Bronchial epithelial cell (primary cell): Measurements from ENCODE around the gene LTBP1. TPM values are rescaled to one million over a fixed set of nuclear protein-coding genes. Genes with fewer than 3 reads are reported as not detected.
"Not testable (repeated sequence)": the region's sequence is repeated elsewhere in the genome, so short reads cannot be mapped to it uniquely, and the experiment has no call there.

Experiments
- DNase-seq: peaks from one replicate; pipeline ENCODE4 v3.0.0-alpha.2; 2010; ENCODE audit warnings: low read depth
- FAIRE-seq: peaks from 2 replicates; lab custom pipeline; 2011; peaks lifted over from hg19 to GRCh38; lab: Jason Lieb, UNC
- H3K27me3 ChIP-seq: 2 replicates; pipeline ENCODE4 v1.5.1; 2011; ENCODE audit warnings: low read length; ENCODE audit not compliant: control insufficient read depth, insufficient read depth
- H3K36me3 ChIP-seq: 2 replicates; pipeline ENCODE4 v1.5.1; 2011; ENCODE audit warnings: low read length; ENCODE audit not compliant: control insufficient read depth, insufficient read depth
- H3K4me3 ChIP-seq: 2 replicates; pipeline ENCODE4 v1.5.1; 2011; ENCODE audit warnings: mild to moderate bottlenecking, low read depth, low read length, control low read depth
- CTCF ChIP-seq: IDR thresholded peaks from 2 replicates; pipeline ENCODE4 v1.5.1; 2011; ENCODE audit warnings: mild to moderate bottlenecking, moderate library complexity, low read length, control low read depth, inconsistent platforms; ENCODE audit not compliant: insufficient read depth, severe bottlenecking
- total RNA-seq: library from RNA; depleted of rRNA; stranded (reverse); fragments of >200 nt; gene quantifications from 2 replicates; pipeline ENCODE4 v1.2.1, GENCODE V29; 2014

Gene LTBP1
- total RNA-seq, 1 donor from 2014 or later: 6.6 TPM

- Histone ChIP-seq H3K4me3 (no peak overlapping the region), H3K27me3 (no peaks in the 10 kb centered on the region), H3K36me3 (no peaks in the 10 kb centered on the region)
- TF ChIP-seq CTCF: no peak
- FAIRE-seq (no peak), DNase-seq (no peak)
Measured at GRCh38 chr2:32962690-32963089, 15.9 kb downstream of the LTBP1 start.

- no peak for TF ChIP-seq CTCF
- no peaks in the 10 kb centered on the region for H3K36me3 ChIP-seq
- H3K4me3 ChIP-seq: no peak overlapping the region
- no peaks in the 10 kb centered on the region for H3K27me3 ChIP-seq
- DNase-seq (no peak), FAIRE-seq (no peak)
Measured at GRCh38 chr2:32963941-32964340, 17.2 kb downstream of the LTBP1 start.

- no peak for FAIRE-seq
- no peak for TF ChIP-seq CTCF
- no peak for DNase-seq
- no peak overlapping the region for H3K4me3 ChIP-seq
- no peaks in the 10 kb centered on the region for H3K27me3 ChIP-seq
- H3K36me3 ChIP-seq: no peaks in the 10 kb centered on the region
Measured at GRCh38 chr2:32965523-32966171, 18.9 kb downstream of the LTBP1 start.

- no peak overlapping the region for H3K4me3 ChIP-seq
- no peak for DNase-seq
- H3K36me3 ChIP-seq: no peaks in the 10 kb centered on the region
- FAIRE-seq: no peak
- TF ChIP-seq CTCF: no peak
- no peaks in the 10 kb centered on the region for H3K27me3 ChIP-seq
Measured at GRCh38 chr2:32969444-32970162, 22.9 kb downstream of the LTBP1 start.

GRCh38 chr2:32973772-32974171, 27.0 kb downstream of the LTBP1 start:
- not testable (repeated sequence) for FAIRE-seq, DNase-seq, H3K27me3 ChIP-seq, H3K36me3 ChIP-seq, H3K4me3 ChIP-seq

GRCh38 chr2:32976409-32977063, 29.8 kb downstream of the LTBP1 start:
- H3K36me3 ChIP-seq: no peaks in the 10 kb centered on the region
- DNase-seq: peak; percentile 20
- no peak for TF ChIP-seq CTCF
- no peaks in the 10 kb centered on the region for H3K27me3 ChIP-seq
- no peak overlapping the region for H3K4me3 ChIP-seq
- no peak for FAIRE-seq
